ENCODE measurements around the gene MITF.

DNA sequence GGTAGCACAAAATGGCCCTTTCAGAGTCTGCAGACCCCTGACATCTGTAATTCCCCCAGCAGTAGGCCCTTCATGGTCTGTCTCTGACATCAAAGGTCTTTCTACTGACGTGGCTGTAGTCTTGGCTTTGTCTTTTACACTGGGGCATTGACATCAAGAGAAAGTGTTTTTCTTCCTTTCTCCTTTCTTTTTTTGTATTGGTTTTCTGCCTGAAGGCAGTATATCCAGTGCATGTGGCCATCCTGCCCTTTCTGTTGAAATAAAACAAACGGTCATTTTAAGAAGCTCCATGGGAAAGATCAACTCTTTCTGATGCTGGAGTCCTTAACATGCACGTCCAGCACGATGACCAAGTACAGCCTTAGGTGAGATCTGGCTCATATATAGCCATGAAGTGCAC, 153.4 kb downstream of the MITF start:
- TF ChIP-seq, protein P1, sequence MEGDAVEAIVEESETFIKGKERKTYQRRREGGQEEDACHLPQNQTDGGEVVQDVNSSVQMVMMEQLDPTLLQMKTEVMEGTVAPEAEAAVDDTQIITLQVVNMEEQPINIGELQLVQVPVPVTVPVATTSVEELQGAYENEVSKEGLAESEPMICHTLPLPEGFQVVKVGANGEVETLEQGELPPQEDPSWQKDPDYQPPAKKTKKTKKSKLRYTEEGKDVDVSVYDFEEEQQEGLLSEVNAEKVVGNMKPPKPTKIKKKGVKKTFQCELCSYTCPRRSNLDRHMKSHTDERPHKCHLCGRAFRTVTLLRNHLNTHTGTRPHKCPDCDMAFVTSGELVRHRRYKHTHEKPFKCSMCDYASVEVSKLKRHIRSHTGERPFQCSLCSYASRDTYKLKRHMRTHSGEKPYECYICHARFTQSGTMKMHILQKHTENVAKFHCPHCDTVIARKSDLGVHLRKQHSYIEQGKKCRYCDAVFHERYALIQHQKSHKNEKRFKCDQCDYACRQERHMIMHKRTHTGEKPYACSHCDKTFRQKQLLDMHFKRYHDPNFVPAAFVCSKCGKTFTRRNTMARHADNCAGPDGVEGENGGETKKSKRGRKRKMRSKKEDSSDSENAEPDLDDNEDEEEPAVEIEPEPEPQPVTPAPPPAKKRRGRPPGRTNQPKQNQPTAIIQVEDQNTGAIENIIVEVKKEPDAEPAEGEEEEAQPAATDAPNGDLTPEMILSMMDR (IDR thresholded peaks at IDR 0.05; ENCODE audit: low read depth, low read length) = no peak
- TF ChIP-seq EZH2phosphoT487 (IDR thresholded peaks at IDR 0.05; ENCODE audit: low read depth) = no peak
